Raji (cell line): ENCODE data around the gene UCHL5.

ENCODE experiments used
- POLR2A ChIP-seq: IDR thresholded peaks from 2 replicates; pipeline ENCODE4 v1.6.1; 2011; ENCODE audit warnings: low read depth, low read length, control low read depth; ENCODE audit not compliant: insufficient read depth

UCHL5 gene

GRCh38 chr1:192986110-192986747 is 72.9 kb downstream of the UCHL5 start:
- no peak for TF ChIP-seq POLR2A

- no peak for TF ChIP-seq POLR2A
Observed at GRCh38 chr1:192984080-192984479, 75.1 kb downstream of the UCHL5 start.

- TF ChIP-seq POLR2A: no peak
Observed at GRCh38 chr1:192983349-192983980, 75.7 kb downstream of the UCHL5 start.

GRCh38 chr1:192980856-192981255 is 78.3 kb downstream of the UCHL5 start:
- no peak for TF ChIP-seq POLR2A

- no peak for TF ChIP-seq POLR2A
Observed at GRCh38 chr1:192979542-192979941, 79.6 kb downstream of the UCHL5 start.

GRCh38 chr1:192978195-192978710 is 80.9 kb downstream of the UCHL5 start:
- no peak for TF ChIP-seq POLR2A

- TF ChIP-seq POLR2A: no peak
Observed at GRCh38 chr1:192977089-192977706, 82.0 kb downstream of the UCHL5 start.

- TF ChIP-seq POLR2A: no peak
Observed at GRCh38 chr1:192976576-192976975, 82.6 kb downstream of the UCHL5 start.

GRCh38 chr1:192974701-192975100 is 84.5 kb downstream of the UCHL5 start:
- no peak for TF ChIP-seq POLR2A

- TF ChIP-seq POLR2A: no peak
Observed at GRCh38 chr1:192973988-192974387, 85.2 kb downstream of the UCHL5 start.

- TF ChIP-seq POLR2A: no peak
Observed at GRCh38 chr1:192973202-192973601, 86.0 kb downstream of the UCHL5 start.

- TF ChIP-seq POLR2A: no peak
Observed at GRCh38 chr1:192969091-192969490, 90.1 kb downstream of the UCHL5 start.

- TF ChIP-seq POLR2A: no peak
Observed at GRCh38 chr1:192968323-192968722, 90.8 kb downstream of the UCHL5 start.

GRCh38 chr1:192967901-192968300 is 91.3 kb downstream of the UCHL5 start:
- TF ChIP-seq POLR2A: no peak

GRCh38 chr1:192967211-192967877 is 91.8 kb downstream of the UCHL5 start:
- TF ChIP-seq POLR2A: no peak

- TF ChIP-seq POLR2A: no peak
Observed at GRCh38 chr1:192966073-192966472, 93.1 kb downstream of the UCHL5 start.
